NCI-H1105 treated with DMSO at 0.1 percent for 48 hours (cell line): Measurements from ENCODE around the gene UBR2.
A peak's percentile ranks its signal among the peaks of the same experiment; 100 is the strongest.

ENCODE experiments used
- DNase-seq: peaks from one replicate; lab custom pipeline; 2025; lab: John Stamatoyannopoulos, UW

UBR2 gene

DNA sequence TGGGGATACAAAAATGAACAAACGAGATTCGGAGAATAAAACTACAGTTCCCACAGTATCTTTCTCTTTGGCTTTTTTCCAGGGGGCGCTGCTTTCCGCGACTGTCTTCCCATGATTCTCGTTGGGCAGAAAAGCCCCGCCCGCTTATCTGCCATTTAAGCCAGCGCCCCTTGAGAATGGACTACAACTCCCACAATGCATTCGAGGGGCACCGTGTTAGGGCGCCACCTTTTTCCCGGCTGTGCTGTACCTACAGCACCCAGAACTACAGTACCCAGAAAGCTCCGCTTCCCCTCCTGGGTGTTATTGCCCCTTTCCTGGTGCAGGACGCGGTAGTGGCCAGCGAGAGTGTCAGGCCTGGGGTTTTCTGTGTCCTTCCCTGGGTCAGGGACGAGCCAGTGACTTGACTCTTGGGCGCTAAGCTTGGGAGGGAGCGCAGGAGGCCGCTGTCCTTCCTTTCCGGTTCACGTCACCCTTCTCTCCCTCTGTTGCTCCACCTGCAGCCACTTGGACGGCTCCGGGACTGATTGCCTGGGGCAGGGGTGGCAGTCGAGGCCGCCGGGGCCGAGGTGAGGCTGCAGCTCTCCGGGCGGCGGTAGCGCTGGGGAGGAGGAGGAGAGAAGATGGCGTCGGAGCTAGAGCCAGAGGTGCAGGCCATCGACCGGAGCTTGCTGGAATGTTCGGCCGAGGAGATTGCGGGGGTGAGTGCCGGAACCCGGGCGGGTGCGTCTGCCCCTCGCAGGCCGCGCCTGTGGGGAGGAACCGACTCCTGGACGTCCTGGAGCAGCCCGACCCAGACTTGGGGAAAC lies at the start of gene UBR2:
Gene UBR2 (plus strand): TSS at position 333 of the 809 bp plus-strand sequence. CDS start 291 bp downstream, at position 624.
- peak; percentile 99 for DNase-seq

- no peak for DNase-seq
Measured at GRCh38 chr6:42514745-42515144, 49.1 kb upstream of the UBR2 start.

- DNase-seq: no peak
Measured at GRCh38 chr6:42519779-42520178, 44.0 kb upstream of the UBR2 start.

DNA sequence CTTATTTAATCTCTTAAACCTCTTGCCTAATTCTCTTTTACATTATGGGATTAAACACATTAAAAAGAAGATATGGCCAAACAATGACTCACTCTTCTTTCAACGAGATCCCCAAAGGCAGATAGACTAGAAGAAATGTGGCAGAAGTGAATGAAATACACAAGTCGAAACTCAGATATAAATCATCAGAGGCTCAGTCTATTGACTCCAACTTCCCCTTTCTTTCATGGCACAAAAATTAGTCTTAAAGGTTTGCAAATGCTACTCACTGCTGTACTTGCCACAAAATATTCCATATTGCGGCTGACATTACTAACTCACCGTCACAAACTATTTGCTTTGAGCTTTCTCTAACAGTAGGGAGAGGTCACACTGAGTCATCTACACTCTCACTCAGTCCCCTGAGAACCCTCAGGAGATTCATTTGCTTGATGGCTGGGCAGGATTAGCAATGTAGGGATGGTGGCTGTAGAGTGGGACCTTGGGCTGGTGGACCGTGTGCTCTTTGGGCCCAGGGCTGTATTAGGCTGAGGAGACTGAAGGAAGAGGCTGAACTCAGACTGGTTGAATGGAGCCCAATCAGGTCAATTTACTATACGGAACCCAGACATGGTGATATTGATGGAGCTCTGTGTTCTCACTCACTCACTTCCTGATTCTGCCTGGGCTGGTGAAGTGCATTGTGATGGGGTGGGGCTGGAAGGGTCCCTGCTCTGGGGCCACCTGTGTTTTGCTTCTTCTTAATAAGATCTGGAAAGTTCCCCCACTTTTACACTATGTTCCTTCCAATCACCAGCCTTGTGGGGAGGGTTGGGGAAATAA lies 42.8 kb upstream of the UBR2 start:
- no peak for DNase-seq

DNA sequence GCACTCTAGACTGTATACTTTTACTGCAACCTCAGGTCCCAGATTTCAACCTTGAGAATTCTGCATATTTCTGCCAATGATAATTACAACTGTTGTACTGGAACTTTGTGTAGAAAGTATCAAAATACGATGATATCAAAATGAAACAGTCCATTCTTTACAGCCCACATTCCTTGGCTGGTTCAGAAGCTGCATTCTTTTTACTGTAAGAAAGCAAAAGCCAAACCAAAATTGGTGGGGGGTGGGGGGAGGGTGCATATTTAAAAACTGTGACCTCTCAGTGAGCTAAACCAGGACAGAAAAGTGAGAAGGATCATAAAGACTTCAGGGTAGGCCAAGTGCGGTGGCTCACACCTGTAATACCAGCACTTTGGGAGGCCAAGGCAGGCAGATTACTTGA lies 41.8 kb upstream of the UBR2 start:
- no peak for DNase-seq

DNA sequence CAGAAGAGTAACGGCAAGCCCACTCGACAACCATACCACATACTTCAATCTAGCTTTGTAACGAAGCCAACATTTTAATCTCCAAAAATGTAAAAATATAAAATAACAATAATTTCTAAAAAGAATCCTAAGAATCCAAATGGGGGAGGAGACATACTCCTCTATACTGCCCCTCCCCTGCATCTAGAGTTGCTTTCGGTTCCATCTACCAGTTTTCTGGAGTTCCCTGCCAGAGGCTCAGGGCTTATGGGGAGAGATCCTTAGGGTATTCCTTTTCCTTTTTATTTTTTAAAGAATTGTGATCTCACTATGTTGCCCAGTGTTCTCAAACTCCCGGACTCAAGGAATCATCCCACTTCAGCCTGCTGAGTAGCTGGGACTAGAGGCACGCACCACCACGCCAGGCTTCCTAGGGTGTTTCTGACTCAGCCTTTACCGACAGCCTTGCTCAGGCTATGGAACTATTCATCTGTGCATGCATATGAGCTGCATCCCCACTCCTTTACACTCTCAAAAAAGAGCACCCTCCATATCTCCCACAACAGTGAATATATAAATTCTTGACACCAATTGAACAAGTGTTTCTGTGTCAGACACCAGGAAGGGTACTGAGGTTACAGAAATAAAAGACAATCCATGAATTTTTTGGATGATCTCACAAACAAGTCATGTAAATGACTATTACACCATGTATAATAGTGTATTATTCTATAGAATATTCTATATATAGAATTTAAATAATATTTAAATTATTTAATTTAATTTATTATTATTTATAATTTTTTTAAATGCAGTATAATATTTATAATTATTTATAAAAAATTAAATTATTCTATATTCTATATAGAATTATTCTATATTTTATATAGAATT lies 40.7 kb upstream of the UBR2 start:
- DNase-seq: no peak

- no peak for DNase-seq
Measured at GRCh38 chr6:42525206-42525605, 38.6 kb upstream of the UBR2 start.

- no peak for DNase-seq
Measured at GRCh38 chr6:42526616-42527015, 37.2 kb upstream of the UBR2 start.

DNA sequence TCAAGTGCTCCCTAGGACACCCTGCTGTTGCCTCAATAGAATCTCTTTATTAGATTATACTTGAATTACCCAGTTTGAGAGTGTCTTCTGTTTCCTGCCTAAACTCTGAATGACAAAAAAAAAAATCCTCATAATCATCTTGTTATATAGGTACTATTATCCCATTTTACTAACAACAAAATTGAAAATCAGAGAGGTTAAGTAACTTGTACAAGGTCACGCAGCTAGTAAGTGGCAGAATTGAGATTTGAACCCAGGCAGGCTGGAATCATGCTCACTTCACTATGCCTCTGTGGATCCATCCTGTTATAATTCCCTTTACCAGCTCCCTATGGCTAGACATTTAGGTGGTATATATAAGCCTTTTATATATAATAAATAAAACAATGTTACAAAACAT lies 36.6 kb upstream of the UBR2 start:
- no peak for DNase-seq

DNA sequence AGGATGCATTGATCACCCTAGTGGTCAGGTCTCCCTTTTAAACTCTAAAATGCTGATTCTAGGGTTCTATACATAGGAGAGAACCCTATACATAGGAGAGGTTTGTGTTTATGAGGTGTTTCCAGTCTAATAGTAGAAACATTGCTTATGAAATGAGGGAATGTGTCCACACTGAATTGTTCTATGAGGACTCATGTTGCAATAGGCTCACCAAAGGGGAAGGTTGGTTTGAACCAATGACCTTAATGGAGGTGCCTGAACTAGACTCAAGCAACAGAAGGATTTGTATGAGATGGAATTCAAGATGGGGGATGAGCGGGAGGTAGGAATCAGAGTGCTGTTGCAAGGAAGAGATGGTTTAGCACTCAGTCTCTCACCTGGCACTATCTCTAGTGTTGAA lies 33.5 kb upstream of the UBR2 start:
- DNase-seq: no peak

DNA sequence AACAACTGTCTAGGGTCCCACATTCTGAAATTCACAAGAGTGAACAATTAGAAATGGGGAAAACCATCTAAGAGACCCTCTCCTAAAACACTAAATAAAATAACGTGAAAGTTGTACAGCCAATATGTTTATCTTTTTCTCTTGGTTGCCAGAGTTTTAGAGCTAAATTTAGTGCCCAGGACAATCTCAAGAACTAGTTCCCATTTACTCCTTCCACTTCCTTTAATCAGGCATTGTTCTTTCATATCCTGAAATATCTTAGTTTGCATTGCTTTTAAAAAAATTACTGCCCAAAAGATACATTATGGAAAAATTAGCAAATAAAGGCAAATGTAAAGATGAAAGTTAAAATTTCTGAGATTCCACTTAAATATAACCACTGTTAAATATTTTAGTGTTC lies 33.1 kb upstream of the UBR2 start:
- DNase-seq: no peak

DNA sequence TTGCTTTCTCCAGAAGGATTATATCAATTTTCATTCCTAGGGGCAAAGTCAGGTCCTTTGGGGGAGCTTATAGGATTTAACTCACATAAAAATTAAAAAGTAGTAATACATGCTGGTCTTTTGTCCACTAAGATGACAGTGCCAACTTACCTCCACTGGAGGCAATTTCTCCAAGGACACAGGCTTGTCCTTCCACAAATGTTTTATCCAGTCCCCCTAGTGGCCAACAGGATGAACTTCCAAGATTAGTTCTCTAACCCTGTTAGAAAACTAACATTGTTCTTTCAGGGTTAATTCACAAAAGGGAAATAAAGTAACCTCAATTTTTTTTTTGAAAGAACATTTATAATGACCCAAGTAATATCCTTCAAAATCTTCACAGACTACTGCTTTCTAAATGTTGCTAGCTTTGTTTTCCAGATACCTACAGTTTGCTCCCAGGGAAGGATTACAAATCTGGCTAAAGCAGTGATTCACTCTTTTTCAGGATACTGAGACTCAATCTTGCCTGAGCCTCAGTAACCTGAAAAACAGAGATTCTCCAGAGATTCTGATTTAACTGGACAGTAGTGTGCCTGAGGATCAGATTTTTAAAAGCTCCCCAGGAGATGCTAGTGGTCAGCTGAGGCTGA lies 31.7 kb upstream of the UBR2 start:
- DNase-seq: peak; percentile 70

DNA sequence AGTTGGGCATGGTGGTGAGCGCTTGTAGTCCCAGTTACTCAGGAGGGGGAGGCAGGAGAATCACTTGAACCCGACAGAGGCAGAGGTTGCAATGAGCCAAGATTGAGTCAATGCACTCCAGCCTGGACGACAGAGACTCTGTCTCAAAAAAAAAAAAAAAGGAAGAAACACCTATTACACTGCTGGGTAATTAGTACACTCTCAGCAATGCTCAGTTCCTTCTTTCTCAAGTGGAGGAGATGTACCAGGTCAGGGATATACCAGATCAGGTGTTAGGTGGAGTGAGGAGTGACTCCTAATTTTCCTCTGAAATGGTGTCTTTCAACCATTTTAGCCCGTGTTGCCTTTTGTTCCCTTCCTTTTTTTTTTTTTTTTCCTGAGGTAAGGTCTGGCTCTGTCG lies 30.0 kb upstream of the UBR2 start:
- no peak for DNase-seq

- DNase-seq: no peak
Measured at GRCh38 chr6:42537536-42537935, 26.3 kb upstream of the UBR2 start.

- peak; percentile 13 for DNase-seq
Measured at GRCh38 chr6:42539135-42539534, 24.7 kb upstream of the UBR2 start.

DNA sequence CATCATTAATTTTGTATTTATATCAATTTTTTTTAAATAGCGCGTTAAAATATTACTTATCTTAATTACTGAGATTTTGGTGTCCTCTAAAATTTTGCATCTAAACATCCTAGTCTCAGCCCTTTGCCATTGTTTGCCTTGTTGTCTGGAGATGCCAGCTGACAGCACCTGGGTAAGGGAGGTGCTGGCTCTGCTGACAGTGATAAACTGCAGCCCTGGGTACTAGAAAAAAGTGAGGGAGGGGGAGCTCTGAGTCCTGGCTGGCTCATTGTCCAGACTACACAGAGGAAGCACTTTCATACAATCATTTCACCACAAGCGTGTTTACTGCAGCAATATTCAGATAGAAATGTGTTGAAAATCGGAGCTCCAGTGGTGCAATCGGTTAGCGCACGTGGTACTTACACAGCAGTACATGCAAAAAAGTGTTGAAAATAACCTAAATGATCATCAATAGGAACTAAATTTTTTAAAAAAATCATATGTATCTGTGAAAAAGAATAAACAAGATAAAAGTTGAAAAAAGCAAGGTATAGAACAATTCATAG lies 18.5 kb upstream of the UBR2 start:
- DNase-seq: no peak

GRCh38 chr6:42547407-42548329 lies 16.2 kb upstream of the UBR2 start:
- DNase-seq: peak; percentile 77

DNA sequence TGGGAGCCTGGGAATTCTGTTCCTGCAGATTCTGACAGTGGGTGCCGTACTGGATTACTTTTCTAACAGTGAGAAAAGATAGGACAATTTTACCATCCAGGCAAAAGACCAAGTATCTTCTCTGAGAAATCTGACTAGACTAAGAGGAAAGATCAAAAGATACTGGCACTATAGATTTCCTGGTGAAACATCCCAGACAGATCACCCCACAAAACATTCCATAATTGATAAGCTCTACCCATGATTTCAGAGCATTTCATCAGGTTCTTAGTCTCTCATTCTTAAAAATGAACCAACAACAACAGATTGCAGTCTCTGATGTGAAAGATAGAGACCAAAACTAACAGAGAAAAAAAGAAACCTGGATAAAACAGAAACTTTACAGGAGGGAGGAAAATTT lies 13.6 kb upstream of the UBR2 start:
- no peak for DNase-seq

- no peak for DNase-seq
Measured at GRCh38 chr6:42551217-42551616, 12.6 kb upstream of the UBR2 start.

GRCh38 chr6:42552380-42552779 lies 11.4 kb upstream of the UBR2 start:
- no peak for DNase-seq
